Activated CD8-positive, alpha-beta T cell treated with anti-CD3 and anti-CD28 coated beads for 36 hours (primary cell): ENCODE measurements around the gene CLIC5. TPM values are rescaled to one million over a fixed set of nuclear protein-coding genes. Genes with fewer than 3 reads are reported as not detected.

Experiments used
- ATAC-seq: fragments of 200-7000 bp; cut with Tn5 transposase; one replicate; pipeline ENCODE4 v1.10.0; 2021; ENCODE audit warnings: mild to moderate bottlenecking, moderate library complexity
- CTCF ChIA-PET: fragments of 350-600 bp; sonication (Branson Sonifier 250); formaldehyde crosslinking; loops from one replicate; lab custom pipeline; 2021; ENCODE audit warnings: antibody characterized with exemption; lab: Charles Lee
- POLR2A ChIA-PET: fragments of 350-600 bp; sonication (Branson Sonifier 250); formaldehyde crosslinking; loops from one replicate; lab custom pipeline; 2021; ENCODE audit warnings: antibody characterized with exemption; lab: Charles Lee
- DNase-seq: peaks from one replicate; pipeline ENCODE4 v3.0.0-alpha.2; 2020
- H3K27ac Mint-ChIP-seq: one replicate; pipeline ENCODE4 v1.8.0; 2021; ENCODE audit warnings: mild to moderate bottlenecking, mixed read lengths
- H3K27me3 Mint-ChIP-seq: one replicate; pipeline ENCODE4 v1.8.0; 2021; ENCODE audit warnings: mixed read lengths
- H3K36me3 Mint-ChIP-seq: one replicate; pipeline ENCODE4 v1.8.0; 2021; ENCODE audit warnings: low read depth, mixed read lengths
- H3K4me1 Mint-ChIP-seq: one replicate; pipeline ENCODE4 v1.8.0; 2021; ENCODE audit warnings: low read depth, mixed read lengths
- H3K4me3 Mint-ChIP-seq: one replicate; pipeline ENCODE4 v1.8.0; 2021; ENCODE audit warnings: mild to moderate bottlenecking, moderate library complexity, mixed read lengths
- H3K9me3 Mint-ChIP-seq: one replicate; pipeline ENCODE4 v1.8.0; 2021; ENCODE audit warnings: mixed read lengths
- CTCF ChIP-seq: fragments of 200-600 bp; IDR thresholded peaks from one replicate; pipeline ENCODE4 v1.8.0; 2022; ENCODE audit warnings: antibody characterized with exemption, mild to moderate bottlenecking
- intact Hi-C: fragments of 100-400 bp; cut with micrococcal nuclease; formaldehyde crosslinking; loops from one replicate; pipeline ENCODE4 v1.10.0; 2022
- total RNA-seq, 2 experiments: library from RNA; stranded (reverse); gene quantifications; one replicate each; pipeline ENCODE4 v1.2.3, GENCODE V29; 2021

CLIC5 gene
- total RNA-seq, 2 experiments from 2014 or later: 1.1 TPM

- H3K27me3 Mint-ChIP-seq: no peaks in the 10 kb centered on the region
- CTCF ChIA-PET: no interaction called here
- intact Hi-C loops: loop anchor here (5.0 kb wide), 1 partner anchor 90 kb away; no protein-coding TSS in a partner anchor
- H3K27ac Mint-ChIP-seq: peak overlapping the region; percentile 77
- no peak for DNase-seq
- POLR2A ChIA-PET: interaction anchor here (1.2 kb wide), 1 partner anchor 31 kb away, joined by 5 read pairs; no protein-coding TSS in a partner anchor
- H3K9me3 Mint-ChIP-seq: peaks cover 3% of the 10 kb centered on the region
- H3K4me3 Mint-ChIP-seq: no peak overlapping the region
- no peak for TF ChIP-seq CTCF
- H3K36me3 Mint-ChIP-seq: no peaks in the 10 kb centered on the region
- H3K4me1 Mint-ChIP-seq: peaks cover 43% of the 10 kb centered on the region
- no peak for ATAC-seq
Observed at GRCh38 chr6:45832063-45832462, 183.6 kb downstream of the CLIC5 start.

Other genes with a start within 250 kb of the CLIC5 start
- gene ENPP4, start 114.1 kb upstream of the CLIC5 start, total RNA-seq: 1 to 10 TPM; 6.6 to 7.3 TPM
- under 1 TPM; 0.40 to 0.68 TPM for gene ENPP5, start 155.1 kb upstream of the CLIC5 start, total RNA-seq